HG02588 (cell line): ENCODE measurements around the gene ERBB2.
A peak's percentile ranks its signal among the peaks of the same experiment; 100 is the strongest.
"Not testable (repeated sequence)": the region's sequence is repeated elsewhere in the genome, so short reads cannot be mapped to it uniquely, and the experiment has no call there.

Experiments
- ATAC-seq: cut with Tn5 transposase; IDR thresholded peaks from one replicate; pipeline ENCODE4 v1.9.1; 2021; ENCODE audit warnings: mild to moderate bottlenecking, moderate library complexity; ENCODE audit not compliant: unreplicated experiment

Gene ERBB2

DNA sequence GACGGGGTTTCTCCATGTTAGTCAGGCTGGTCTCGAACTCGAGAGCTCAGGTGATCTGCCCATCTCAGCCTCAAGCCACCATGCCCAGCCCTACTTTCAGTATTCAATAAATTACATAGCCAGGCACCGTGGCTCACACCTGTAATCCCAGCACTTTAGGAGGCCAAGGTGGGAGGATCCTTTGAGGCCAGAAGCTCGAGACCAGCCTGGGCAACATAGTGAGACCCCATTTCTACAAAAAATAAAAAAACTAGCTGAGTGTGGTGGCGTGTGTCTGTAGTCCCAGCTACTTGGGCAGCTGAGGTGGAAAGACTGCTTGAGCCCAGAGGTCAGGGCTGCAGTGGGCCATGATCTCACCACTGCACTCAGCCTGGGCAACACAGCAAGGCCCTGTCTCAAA lies 22.2 kb downstream of the ERBB2 start:
- no peak for ATAC-seq

DNA sequence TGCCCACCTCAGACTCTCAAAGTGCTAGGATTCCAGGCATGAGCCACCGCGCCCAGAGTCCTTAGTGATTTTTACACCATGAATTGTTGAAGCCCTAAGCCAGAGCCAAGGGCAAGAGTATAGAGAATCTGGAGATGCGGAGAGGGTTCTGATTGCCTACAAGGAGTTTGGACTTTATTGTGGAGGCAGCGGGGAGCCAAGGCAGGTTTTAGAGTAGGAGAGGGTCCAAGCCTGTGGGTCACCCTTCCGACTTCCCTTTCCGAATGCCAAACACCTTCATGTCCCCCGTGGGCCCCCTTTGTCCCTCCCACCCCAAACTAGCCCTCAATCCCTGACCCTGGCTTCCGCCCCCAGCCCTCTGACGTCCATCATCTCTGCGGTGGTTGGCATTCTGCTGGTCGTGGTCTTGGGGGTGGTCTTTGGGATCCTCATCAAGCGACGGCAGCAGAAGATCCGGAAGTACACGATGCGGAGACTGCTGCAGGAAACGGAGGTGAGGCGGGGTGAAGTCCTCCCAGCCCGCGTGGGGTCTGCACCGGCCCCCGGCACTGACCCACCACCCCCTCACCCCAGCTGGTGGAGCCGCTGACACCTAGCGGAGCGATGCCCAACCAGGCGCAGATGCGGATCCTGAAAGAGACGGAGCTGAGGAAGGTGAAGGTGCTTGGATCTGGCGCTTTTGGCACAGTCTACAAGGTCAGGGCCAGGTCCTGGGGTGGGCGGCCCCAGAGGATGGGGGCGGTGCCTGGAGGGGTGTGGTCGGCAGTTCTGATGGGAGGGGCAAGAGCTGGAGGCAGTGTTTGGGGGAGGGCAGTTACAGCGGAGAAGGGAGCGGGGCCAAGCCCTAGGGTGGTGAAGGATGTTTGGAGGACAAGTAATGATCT lies 23.3 kb downstream of the ERBB2 start:
- ATAC-seq = no peak

DNA sequence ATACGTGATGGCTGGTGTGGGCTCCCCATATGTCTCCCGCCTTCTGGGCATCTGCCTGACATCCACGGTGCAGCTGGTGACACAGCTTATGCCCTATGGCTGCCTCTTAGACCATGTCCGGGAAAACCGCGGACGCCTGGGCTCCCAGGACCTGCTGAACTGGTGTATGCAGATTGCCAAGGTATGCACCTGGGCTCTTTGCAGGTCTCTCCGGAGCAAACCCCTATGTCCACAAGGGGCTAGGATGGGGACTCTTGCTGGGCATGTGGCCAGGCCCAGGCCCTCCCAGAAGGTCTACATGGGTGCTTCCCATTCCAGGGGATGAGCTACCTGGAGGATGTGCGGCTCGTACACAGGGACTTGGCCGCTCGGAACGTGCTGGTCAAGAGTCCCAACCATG lies 24.9 kb downstream of the ERBB2 start:
- ATAC-seq = no peak

DNA sequence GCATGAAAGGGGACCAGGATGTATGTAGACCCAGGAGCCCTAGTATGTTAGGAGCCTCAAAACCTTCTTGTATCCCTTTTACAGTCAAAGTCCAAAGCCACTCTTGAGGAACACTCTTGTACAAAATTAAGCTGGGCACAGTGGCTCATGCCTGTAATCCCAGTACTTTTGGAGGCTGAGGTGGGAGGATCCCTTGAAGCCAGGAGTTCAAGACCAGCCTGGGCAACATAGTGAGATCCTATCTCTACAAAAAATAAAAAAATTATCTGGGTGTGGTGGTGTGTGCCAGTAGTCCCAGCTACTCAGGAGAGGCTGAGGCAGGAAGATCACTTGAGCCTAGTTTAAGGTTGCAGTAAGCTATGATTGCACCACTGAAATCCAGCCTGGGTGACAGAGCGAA lies 26.1 kb downstream of the ERBB2 start:
- ATAC-seq = not testable (repeated sequence)

DNA sequence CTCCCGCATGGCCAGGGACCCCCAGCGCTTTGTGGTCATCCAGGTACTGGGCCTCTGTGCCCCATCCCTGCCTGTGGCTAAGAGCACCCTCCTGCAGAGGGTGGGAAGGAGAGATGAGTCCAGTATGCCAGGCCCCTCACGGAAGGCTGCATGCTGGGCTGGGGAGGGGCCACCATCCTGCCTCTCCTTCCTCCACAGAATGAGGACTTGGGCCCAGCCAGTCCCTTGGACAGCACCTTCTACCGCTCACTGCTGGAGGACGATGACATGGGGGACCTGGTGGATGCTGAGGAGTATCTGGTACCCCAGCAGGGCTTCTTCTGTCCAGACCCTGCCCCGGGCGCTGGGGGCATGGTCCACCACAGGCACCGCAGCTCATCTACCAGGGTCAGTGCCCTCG lies 26.8 kb downstream of the ERBB2 start:
- ATAC-seq = no peak

DNA sequence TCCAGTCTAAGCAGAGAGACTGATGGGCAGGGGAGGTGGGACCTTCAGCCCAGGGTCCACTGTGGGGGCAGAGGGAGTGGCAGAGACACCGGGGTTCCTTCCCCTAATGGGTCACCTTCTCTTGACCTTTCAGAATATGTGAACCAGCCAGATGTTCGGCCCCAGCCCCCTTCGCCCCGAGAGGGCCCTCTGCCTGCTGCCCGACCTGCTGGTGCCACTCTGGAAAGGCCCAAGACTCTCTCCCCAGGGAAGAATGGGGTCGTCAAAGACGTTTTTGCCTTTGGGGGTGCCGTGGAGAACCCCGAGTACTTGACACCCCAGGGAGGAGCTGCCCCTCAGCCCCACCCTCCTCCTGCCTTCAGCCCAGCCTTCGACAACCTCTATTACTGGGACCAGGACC lies 27.7 kb downstream of the ERBB2 start:
- ATAC-seq = no peak

DNA sequence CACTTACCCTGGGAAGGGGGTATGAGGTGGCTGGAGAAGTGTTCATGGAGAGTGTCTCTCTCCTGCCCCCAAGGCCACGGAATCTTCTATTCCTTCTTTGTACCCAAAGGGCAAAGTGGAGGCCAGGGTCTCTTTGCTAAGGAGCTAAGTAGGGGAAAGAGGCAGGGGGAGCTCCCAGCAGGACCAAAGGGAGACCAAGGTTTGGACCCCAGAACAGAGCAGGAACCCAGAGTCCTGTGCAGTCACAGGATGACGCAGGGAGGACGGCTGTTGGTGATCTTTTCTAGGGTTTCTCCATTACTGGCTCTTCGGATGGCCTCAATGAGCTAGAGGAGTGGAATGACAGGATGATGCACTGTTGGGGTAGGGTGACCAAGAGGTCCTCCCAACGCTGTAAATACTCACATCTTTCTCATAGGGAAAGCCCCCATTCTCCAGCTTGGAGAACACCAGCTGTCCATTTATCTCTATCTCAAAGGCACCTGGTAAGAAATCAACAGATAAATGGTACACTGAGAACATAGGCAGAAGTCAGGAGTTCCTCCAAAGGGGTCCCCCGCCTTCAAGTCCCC lies 29.5 kb downstream of the ERBB2 start:
- no peak for ATAC-seq

DNA sequence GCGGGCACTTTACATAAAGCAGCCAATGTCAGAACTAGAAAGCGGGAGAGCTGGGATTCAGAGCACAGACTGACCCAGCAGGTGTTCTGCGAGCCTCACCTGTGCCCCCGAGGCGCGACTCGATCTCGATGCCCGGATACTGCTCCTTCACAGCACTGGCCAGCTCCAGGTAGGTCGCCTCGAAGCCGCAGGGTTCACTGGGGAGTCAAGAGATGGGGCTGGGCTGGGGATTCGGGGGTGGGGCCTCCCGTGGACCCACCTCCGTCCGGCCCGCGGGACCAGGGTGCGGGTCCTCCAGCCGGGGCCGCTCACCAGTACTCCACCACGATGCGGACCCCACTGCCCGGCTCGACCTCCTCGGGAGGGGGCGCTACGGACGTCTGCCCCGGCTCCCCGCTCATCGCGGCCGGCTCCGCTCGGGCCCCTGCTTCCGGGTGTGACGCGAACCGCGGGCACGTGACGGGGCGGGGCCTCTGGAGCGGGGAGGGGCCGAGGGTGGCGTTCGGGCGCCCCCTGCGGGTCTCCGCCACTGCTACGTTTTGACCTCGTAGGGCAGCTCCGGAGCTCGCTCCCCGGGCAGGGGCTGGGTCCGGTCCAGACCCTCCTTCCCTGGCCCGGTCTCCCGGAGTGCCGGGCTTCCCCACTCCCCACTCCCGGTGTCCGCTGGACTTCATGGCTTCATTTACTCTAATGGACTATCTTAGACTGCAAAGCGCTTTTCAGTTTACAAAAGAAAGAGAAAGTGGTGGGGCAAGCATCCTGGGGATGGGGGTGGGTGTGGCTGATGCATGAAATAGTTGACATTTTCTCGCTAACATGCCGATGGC lies 30.4 kb downstream of the ERBB2 start, which contains the start of gene MIEN1:
MIEN1 (minus strand) TSS at position 438 of the 827 bp plus-strand sequence; CDS start at position 401, 37 bp downstream.
- ATAC-seq = peak; percentile 84

DNA sequence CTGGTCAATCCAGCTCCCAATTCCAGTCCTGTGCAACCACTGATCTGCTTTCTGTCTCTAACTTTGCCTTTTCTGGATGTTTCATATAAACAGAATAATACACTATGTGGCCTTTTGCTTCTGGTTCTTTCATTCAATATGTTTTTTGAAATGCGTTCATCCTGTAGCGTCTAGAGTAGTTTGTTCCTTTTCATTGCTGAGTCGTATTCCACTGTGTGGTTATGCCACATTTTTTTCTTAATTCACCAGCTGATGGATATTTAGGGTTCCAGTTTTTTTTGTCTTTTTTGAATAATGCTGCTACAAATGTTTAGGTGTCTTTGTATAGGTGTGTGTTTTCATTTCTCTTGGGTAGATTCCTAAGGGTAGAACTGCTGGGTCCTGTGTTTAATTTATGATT lies 32.7 kb downstream of the ERBB2 start:
- ATAC-seq = no peak

DNA sequence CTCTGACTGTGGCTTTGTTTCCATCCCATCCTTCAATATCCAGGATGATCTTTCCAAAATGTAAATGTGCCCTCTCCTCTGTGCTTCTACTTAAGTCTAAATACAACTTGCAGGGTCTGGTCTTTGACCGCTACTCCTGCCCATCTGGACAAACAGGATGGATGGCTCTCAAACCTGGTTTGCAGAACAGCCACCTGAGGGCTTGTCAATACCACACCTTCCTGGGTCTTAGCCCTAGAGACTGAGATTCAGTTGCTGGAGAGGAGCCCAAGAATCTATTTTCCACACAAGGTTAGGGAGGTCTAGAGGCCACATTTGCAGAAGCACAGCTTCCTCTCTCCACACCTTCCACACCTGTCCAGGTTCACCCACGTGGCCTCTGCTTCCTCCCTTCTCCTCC lies 36.0 kb downstream of the ERBB2 start:
- no peak for ATAC-seq

DNA sequence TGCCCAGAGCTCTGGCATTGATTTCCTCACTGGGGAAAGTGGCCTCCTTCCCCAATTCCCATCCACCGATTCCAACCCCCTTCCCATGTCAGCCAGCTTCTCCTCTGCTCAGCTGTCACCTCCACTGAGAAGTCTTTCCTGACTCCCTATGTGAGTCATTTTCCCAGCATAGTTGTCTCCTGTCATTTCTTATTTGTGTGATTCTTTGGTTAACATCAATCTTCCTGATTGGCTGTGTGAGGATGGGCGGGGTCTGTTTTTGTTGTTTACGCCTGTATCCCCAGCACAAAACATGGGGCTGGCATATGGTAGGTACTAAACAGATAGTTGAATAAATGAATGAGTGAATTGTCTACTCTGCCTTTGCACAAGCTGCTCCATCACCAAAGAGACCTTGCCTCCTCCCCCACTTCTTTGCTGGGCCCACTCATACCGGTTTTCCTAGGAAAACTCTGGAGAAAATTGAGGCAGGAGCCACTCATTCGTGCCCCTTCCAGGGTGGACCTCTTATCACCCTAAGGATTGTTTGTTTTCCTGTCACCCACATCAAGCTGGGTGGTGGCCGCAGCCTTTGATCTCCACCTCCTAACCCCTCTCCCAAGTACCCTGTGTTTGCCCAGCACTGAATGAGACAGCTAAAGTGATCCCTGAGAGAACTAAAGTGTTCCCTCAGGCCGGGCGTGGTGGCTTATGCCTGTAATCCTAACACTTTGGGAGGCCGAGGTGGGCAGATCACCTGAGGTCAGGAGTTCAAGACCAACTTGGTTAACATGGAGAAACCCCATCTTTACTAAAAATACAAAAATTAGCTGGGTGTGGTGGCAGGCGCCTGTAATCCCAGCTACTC lies 36.7 kb downstream of the ERBB2 start:
- ATAC-seq = no peak

DNA sequence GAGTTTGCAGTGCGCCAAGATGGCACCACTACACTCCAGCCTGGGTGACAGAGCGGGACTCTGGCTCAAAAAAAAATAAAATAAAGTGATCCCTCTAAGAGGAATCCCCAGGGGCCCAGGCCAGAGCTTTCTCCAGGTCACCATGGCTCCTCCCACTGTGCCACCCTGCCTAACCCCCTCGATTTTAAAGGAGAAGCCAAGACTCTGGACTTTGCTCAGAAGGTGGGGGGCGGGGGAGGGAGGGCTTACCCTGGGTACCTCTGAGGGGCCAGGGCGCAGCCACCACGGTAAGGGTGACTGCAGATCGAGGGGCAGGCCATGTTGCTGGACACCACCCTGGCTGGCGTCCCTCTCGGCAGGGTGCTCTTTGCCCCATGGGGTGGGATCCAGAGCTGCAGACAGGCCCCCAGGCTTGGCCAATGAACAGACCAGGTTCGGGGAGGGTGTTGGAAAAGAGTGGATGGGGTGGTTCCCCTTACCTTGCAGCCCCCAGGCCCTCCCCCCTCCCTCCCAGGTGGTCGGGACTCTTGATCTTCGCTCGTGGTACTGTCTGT lies 37.4 kb downstream of the ERBB2 start:
- no peak for ATAC-seq

DNA sequence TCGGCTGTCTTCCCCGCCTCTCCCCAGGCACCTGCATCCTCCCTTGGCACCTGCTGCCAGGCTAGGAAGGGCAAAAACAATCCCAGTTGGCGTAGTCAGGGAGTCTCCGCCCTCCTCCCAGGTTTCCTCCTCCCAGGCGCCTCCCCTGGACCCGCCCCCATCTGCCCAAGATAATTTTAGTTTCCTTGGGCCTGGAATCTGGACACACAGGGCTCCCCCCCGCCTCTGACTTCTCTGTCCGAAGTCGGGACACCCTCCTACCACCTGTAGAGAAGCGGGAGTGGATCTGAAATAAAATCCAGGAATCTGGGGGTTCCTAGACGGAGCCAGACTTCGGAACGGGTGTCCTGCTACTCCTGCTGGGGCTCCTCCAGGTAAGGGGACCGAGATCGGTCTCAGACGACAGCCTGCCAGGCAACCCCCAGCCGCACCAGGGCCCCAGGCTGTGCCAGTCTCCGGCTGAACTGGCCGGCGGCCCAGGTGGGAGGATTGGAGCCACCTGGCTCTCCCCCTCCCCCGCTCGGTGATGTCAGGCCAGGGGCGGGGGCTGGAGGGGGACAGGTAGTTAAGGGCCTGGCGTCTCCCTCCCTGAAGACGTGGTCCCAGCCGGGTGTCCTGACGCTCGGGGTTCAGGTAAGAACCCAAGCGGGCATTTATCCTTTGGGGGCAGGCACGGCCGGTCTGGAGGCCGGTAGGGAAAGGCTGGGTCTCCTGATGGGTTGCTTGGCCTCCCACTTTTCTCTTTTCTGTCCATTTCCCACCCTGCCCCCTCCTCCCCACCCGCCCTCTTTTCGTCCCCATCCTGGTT lies 38.1 kb downstream of the ERBB2 start, which contains the start of gene GRB7:
GRB7 (plus strand) TSS at position 179 of the 808 bp plus-strand sequence. CDS start 4,364 bp downstream, outside the sequence.
- no peak for ATAC-seq

DNA sequence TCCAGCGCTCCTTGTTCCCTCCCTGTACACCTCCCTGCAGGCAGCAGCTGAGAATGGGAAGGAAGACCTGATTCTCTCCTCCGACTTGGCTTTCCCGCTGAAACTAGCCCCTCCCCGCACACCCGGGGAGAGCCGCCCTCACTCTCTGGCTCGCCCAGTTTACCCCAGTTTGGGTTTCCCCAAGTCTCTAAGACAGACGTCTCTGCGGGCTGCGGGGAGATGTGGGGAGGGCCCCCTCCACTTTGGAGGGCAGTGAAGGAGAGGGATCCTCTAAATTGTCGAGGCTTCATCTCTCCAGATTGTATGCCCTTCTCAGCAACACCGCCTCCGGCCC lies 38.7 kb downstream of the ERBB2 start:
- ATAC-seq = no peak

DNA sequence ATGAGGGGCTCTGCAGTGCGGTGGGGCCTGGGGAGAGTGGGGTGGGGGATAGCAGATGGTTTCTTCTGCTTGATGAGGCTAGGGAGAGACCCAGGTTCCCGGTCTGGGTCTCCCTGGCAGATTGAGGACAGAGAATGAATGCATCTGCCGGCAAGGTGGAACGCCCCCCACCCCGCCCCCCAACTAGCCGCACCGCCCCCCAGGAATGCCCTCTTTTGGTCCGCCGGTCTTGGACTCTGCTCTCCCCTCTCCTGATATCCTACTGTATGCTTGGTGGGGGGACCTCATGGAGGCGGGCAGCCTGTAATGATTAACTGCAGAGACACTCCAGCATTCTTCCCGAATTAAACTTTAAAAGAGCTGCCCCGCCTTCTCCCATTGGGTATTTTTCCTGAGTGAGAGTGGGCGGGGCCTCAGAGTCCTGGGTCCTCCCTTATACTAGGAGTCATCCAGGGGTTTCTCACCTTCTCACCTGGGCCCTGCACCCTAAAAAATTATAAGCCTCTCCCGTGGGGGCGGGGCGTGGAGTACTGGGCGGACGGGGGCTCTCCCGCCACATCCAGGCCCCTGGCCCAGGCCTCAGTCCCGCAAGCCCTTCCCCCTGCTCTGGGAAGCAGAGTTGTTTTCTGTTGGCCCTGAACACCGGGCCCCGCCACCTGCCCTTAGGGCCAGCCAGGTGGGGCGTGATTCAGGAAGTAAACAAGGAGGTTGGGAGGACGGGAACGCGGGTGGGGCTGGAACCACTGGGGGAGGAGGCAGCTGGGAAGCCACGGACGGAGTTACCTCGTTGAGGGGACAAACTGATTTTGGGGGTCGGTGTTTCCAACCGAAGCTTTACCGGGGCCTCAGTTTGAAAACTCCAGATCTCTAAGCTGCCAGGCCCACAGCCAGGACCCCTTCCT lies 39.4 kb downstream of the ERBB2 start:
- ATAC-seq = no peak

DNA sequence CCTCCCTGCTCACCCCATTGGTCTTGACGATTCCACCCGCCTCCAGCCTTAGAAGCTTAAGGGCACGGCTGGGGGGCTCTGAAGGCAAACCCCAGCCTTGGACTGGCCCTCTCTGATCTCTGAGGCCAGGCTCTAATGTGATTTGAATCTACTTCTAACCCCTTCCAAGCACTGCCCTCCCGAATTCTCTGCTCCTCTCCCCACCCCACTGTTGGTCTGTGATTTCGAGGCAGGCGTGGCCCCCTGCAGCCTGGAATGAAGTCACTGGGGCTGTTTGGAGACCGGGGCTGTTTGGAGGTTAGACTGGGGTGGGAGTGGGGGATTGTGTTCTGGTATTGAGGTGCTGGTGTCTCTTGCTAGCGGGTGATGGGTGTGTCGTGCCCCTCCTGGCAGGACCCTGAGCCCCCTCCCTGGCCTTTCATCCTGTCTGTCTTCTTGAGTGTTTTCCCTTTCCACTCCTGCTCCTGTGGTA lies 40.1 kb downstream of the ERBB2 start:
- no peak for ATAC-seq

DNA sequence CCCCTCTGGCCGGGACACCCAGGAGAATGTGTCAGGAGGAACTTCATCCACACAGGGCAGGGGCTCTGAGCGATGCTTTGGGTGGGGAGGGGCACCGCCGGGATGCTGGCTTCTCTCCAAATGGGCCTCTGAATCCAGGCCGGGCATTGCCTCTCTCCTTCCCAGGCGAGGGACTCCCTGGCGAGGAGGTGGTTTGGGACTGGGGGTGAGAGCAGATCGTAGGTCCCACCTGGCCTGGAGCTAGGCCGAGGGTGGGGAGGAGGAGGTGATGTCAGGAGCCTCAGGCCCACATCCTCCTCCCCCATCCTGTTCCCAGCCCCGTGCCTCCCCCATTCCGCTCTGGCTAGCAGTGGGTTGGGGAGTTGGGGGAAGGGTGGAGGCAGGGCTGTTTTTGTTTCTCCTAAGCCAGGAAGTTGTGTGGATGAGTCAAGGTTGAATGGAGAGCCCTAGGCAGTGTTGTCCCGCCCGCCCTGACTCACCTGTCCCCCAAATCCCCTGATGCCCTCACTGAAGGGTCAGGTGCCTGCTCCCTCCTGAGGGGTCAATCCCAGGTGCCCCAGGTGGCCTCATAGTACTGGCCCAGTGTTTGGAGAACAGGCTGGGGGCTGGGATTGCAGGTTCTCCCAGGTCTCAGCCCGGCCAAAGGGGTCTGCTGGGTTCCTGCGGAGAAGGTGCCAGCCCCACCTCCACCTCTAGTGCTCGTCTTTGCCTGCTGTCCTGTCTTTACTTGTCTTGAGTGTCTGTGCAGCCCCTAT lies 40.7 kb downstream of the ERBB2 start:
- ATAC-seq = no peak
